OCI-LY3 (cell line): Measurements from ENCODE around the gene CHD5.

ENCODE experiments used
- H2AFZ ChIP-seq: fragments of 200-600, 300-600 bp; shearing (Covaris generic); 2 replicates; pipeline ENCODE4 v1.6.0; 2014; ENCODE audit warnings: antibody characterized with exemption, low read depth, low read length
- H3K27ac ChIP-seq: fragments of 200-600, 300-600 bp; sonication (generic); 2 replicates; pipeline ENCODE4 v1.5.1; 2014; ENCODE audit warnings: mild to moderate bottlenecking, low read length, moderate library complexity, mixed read lengths
- H3K27me3 ChIP-seq: fragments of 200-600, 300-600 bp; sonication (generic); 2 replicates; pipeline ENCODE4 v1.6.1; 2014; ENCODE audit warnings: low read depth, low read length, mixed read lengths
- H3K36me3 ChIP-seq: fragments of 200-600, 300-600 bp; sonication (generic); replicated peaks from 2 replicates; pipeline ENCODE3; 2014; ENCODE audit warnings: low read depth, low read length, mixed read lengths
- H3K4me1 ChIP-seq: fragments of 300-600, 200-600 bp; sonication (generic); 2 replicates; pipeline ENCODE4 v1.6.1; 2014; ENCODE audit warnings: low read length, mixed read lengths
- H3K4me2 ChIP-seq: fragments of 200-600, 300-600 bp; sonication (generic); 2 replicates; pipeline ENCODE4 v1.6.1; 2014; ENCODE audit warnings: low read length, mixed read lengths
- H3K4me3 ChIP-seq: fragments of 300-600, 200-600 bp; sonication (generic); 2 replicates; pipeline ENCODE4 v1.5.1; 2014; ENCODE audit warnings: antibody characterized with exemption, mild to moderate bottlenecking, low read length, moderate library complexity
- H3K79me2 ChIP-seq: fragments of 300-600, 200-600 bp; shearing (Covaris generic); 2 replicates; pipeline ENCODE4 v1.6.1; 2014; ENCODE audit warnings: mild to moderate bottlenecking, low read length, mixed read lengths
- H3K9ac ChIP-seq: fragments of 300-600, 200-600 bp; shearing (Covaris generic); 2 replicates; pipeline ENCODE4 v1.6.0; 2014; ENCODE audit warnings: mild to moderate bottlenecking, low read length, moderate library complexity
- H3K9me3 ChIP-seq: fragments of 200-600, 300-600 bp; shearing (Covaris generic); 2 replicates; pipeline ENCODE4 v1.6.1; 2014; ENCODE audit warnings: low read length, mixed read lengths; ENCODE audit not compliant: insufficient read depth
- H4K20me1 ChIP-seq: fragments of 200-600, 300-600 bp; sonication (generic); 2 replicates; pipeline ENCODE4 v1.6.1; 2016; ENCODE audit warnings: low read length, mixed read lengths; ENCODE audit not compliant: insufficient read depth
- CTCF ChIP-seq: fragments of 200-600, 300-600 bp; sonication (generic); IDR thresholded peaks from 2 replicates; pipeline ENCODE4 v1.5.1; 2014; ENCODE audit warnings: antibody characterized with exemption, low read length, low read depth
- EZH2phosphoT487 ChIP-seq: fragments of 200-600 bp; shearing (Covaris generic); IDR thresholded peaks from 2 replicates; pipeline ENCODE4 v1.6.1; 2018; ENCODE audit warnings: antibody characterized with exemption, mixed run types, low read depth

Gene CHD5

GRCh38 chr1:6143395-6143794 is 36.7 kb downstream of the CHD5 start:
- no peaks in the 10 kb centered on the region for H3K27me3 ChIP-seq

GRCh38 chr1:6142734-6143133 is 37.4 kb downstream of the CHD5 start:
- no peaks in the 10 kb centered on the region for H3K9me3 ChIP-seq
- no peaks in the 10 kb centered on the region for H3K27me3 ChIP-seq
- no peak for TF ChIP-seq EZH2phosphoT487
- no peak for TF ChIP-seq CTCF
- no peak overlapping the region for H3K9ac ChIP-seq
- no peak overlapping the region for H2AFZ ChIP-seq
- no peak overlapping the region for H3K4me2 ChIP-seq
- no peaks in the 10 kb centered on the region for H3K36me3 ChIP-seq
- no peak overlapping the region for H3K4me3 ChIP-seq
- no peaks in the 10 kb centered on the region for H3K79me2 ChIP-seq
- no peaks in the 10 kb centered on the region for H4K20me1 ChIP-seq
- H3K4me1 ChIP-seq = peaks cover 5% of the 10 kb centered on the region
- no peak overlapping the region for H3K27ac ChIP-seq

More at GRCh38 chr1:6143395-6143794, 36.7 kb downstream of the CHD5 start:
- Histone ChIP-seq H3K79me2 (no peaks in the 10 kb centered on the region), H3K4me1 (peaks cover 5% of the 10 kb centered on the region), H3K4me3 (no peak overlapping the region), H4K20me1 (no peaks in the 10 kb centered on the region), H3K9me3 (no peaks in the 10 kb centered on the region), H3K4me2 (no peak overlapping the region), H3K36me3 (no peaks in the 10 kb centered on the region), H3K27ac (no peak overlapping the region), H3K9ac (no peak overlapping the region), H2AFZ (no peak overlapping the region)
- no peak for TF ChIP-seq EZH2phosphoT487
- TF ChIP-seq CTCF = no peak

- Histone ChIP-seq H3K27ac (no peak overlapping the region), H3K4me2 (no peak overlapping the region), H4K20me1 (no peaks in the 10 kb centered on the region), H3K4me1 (peaks cover 5% of the 10 kb centered on the region), H3K4me3 (no peak overlapping the region), H2AFZ (no peak overlapping the region), H3K79me2 (no peaks in the 10 kb centered on the region), H3K36me3 (no peaks in the 10 kb centered on the region), H3K9me3 (no peaks in the 10 kb centered on the region), H3K9ac (no peak overlapping the region), H3K27me3 (no peaks in the 10 kb centered on the region)
- TF ChIP-seq EZH2phosphoT487 = no peak
- no peak for TF ChIP-seq CTCF
These were observed 38.0 kb downstream of the CHD5 start for GRCh38 chr1:6142036-6142621.

- Histone ChIP-seq H3K27ac (no peak overlapping the region), H2AFZ (no peak overlapping the region), H3K27me3 (no peaks in the 10 kb centered on the region), H3K4me1 (peaks cover 5% of the 10 kb centered on the region), H4K20me1 (no peaks in the 10 kb centered on the region), H3K79me2 (no peaks in the 10 kb centered on the region), H3K4me3 (no peak overlapping the region), H3K9ac (no peak overlapping the region), H3K36me3 (no peaks in the 10 kb centered on the region), H3K4me2 (no peak overlapping the region), H3K9me3 (no peaks in the 10 kb centered on the region)
- TF ChIP-seq EZH2phosphoT487 (no peak), CTCF (peak; percentile 54)
These were observed 38.5 kb downstream of the CHD5 start for GRCh38 chr1:6141592-6141991.
